NT2/D1 (cell line): ENCODE results near the gene SIDT1.

ENCODE experiments used
- SUZ12 ChIP-seq: IDR thresholded peaks from 2 replicates; pipeline ENCODE4 v1.6.1; 2011; ENCODE audit not compliant: insufficient read length, insufficient read depth; ENCODE audit errors: extremely low read depth
- YY1 ChIP-seq: IDR thresholded peaks from 2 replicates; pipeline ENCODE4 v1.6.1; 2011; ENCODE audit not compliant: insufficient read length, insufficient read depth
- ZNF274 ChIP-seq: IDR thresholded peaks from 2 replicates; pipeline ENCODE4 v1.6.1; 2011; ENCODE audit warnings: mild to moderate bottlenecking, low read depth, low read length

- TF ChIP-seq YY1: no peak
- no peak for TF ChIP-seq ZNF274
- no peak for TF ChIP-seq SUZ12
Observed at GRCh38 chr3:113537155-113537554, 4.8 kb downstream of the SIDT1 start.
